D721Med (cell line): ENCODE data around the gene MRPL30.

Experiments used
- DNase-seq: peaks from one replicate; pipeline ENCODE4 v3.0.0; 2011; ENCODE audit warnings: low spot score; ENCODE audit not compliant: insufficient read length
- FAIRE-seq: peaks from 2 replicates; lab custom pipeline; 2011; peaks lifted over from hg19 to GRCh38; lab: Jason Lieb, UNC
- TF ChIP-seq, protein P1 (sequence below): IDR thresholded peaks from 2 replicates; pipeline ENCODE4 v1.5.1; 2012; ENCODE audit warnings: mild to moderate bottlenecking, control low read depth; ENCODE audit not compliant: insufficient read depth; ENCODE audit errors: missing control alignments

Gene MRPL30

DNA sequence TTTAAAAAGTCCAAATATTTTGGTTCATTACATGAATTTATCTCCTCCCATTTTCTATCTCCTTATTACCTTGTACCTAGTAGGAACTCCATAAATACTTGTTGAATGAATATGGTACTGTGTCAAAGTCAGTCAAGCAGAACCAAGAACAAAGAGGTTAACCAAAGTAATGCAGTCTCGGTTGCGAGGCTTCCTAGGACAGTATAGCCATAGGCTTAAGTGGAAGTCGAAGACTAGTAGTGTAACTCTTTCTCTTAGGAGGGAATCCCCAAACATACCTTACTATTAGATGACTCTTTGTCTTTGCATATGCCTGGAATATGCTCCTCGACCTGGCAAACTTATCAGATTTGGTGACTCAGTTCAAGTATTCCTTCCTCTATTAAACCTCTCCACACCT is 21.4 kb upstream of the MRPL30 start:
- FAIRE-seq (no peak), DNase-seq (no peak)
- TF ChIP-seq, protein P1, sequence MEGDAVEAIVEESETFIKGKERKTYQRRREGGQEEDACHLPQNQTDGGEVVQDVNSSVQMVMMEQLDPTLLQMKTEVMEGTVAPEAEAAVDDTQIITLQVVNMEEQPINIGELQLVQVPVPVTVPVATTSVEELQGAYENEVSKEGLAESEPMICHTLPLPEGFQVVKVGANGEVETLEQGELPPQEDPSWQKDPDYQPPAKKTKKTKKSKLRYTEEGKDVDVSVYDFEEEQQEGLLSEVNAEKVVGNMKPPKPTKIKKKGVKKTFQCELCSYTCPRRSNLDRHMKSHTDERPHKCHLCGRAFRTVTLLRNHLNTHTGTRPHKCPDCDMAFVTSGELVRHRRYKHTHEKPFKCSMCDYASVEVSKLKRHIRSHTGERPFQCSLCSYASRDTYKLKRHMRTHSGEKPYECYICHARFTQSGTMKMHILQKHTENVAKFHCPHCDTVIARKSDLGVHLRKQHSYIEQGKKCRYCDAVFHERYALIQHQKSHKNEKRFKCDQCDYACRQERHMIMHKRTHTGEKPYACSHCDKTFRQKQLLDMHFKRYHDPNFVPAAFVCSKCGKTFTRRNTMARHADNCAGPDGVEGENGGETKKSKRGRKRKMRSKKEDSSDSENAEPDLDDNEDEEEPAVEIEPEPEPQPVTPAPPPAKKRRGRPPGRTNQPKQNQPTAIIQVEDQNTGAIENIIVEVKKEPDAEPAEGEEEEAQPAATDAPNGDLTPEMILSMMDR = no peak

DNA sequence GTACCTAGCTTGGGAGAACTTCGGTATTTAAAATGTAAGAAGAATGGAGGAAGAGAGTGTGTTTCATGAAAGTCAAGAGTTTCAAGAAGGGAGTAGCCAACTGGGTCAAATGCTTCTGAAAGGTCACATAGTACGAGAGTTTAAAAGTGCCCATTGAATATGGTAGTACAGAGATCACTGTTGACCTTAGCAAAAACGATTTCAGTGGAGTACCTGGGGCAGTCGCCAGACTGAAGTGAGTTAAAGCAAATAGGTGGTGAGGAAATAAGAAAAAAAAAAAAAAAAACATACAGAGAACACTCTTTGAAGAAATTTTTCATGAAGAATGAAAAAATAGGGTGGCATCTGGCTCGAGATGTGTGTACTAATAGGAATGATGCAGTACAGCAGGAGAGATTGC is 14.8 kb upstream of the MRPL30 start:
- TF ChIP-seq, protein P1 = no peak
- no peak for DNase-seq
- FAIRE-seq = no peak

DNA sequence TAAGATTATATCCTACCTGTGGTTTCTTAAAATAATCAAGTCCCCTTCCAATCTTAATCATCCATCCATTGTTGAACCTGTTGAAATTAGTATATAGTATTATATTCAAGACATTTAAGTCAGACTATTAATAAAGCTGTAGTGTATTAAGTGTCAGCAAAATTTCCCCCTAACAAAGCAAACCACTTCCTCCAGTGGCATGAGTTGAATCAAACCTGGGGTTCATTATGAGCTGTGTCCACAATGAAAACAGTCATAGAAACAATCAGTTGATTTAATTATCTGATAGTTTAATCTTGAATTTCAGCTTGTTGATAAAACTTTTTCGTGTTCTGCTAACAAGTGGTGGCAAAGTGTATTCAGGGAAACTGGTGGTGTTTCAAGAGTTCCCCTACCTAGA is 11.4 kb upstream of the MRPL30 start:
- TF ChIP-seq, protein P1 = no peak
- no peak for DNase-seq
- no peak for FAIRE-seq

DNA sequence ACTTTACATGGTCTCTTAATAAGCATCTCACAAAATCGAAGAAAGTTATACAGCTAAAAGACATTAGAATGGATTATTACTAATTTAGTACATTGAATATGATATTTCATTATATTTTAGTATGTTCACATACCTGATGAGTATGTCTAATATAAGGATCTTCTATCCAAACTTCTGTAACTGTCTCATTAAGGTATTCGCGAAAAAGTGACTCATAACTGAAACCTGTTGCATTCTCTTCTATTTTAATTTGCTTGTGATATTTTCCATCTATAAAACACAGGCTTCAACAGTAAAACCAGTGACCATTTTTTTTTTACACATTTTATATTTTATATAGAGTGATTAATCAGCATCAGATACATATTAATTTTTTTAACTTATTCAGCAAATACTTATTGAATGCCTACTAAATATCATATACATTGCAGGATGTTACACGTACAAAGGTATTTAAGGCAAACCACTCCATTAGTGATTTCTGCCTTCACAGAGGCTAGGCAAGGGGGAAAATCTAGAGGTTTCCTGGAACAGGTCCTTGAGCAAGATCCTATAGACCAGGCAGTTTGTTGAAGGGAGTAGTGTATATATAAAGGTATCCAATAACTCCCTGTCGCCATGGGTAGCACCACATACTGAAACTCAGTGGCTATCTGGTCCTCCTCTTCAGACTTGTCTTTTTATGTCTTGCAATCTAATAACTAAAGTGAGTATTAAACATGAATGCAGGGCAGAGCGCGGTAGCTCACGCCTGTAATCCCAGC is 9.4 kb upstream of the MRPL30 start:
- FAIRE-seq = no peak
- no peak for DNase-seq
- TF ChIP-seq, protein P1 = no peak

DNA sequence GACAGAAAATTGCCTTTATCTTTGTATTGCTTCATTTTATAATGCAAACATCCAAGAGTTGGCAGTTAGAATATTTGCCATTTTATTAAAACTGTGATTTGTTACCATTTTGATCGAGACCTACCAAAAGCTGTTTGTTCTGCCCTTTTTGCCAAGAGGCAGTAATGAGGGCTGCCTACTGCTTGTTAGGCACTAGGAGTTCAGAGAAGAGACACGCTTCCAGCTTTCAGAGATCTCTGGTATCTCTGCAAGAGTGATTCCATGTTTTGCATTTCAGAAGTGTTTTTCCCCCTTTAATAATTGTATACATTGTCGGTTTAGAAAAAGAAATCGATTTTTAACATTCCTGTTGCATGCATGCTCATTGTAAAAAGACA is 628 bp downstream of the MRPL30 start:
- FAIRE-seq (no peak), DNase-seq (no peak)
- TF ChIP-seq, protein P1 = no peak

DNA sequence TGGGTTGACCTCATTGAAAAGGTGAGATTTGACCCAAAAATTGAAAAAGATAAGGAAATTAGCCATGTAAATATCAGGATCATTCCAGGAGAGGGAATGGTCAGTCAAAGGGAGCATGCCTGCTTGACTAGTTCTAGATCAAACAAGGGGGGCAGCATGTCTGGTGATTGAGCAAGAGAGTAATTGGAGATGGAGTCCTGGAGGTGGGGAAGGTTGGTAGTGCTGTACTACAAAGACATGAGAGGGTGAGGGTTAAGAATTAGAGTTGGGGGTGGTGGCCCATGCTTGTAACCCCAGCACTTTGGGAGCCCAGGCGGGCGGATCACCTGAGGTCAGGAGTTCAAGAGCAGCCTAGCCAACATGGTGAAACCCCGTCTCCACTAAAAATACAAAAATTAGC is 2.0 kb downstream of the MRPL30 start:
- DNase-seq = no peak
- TF ChIP-seq, protein P1 = no peak
- no peak for FAIRE-seq

DNA sequence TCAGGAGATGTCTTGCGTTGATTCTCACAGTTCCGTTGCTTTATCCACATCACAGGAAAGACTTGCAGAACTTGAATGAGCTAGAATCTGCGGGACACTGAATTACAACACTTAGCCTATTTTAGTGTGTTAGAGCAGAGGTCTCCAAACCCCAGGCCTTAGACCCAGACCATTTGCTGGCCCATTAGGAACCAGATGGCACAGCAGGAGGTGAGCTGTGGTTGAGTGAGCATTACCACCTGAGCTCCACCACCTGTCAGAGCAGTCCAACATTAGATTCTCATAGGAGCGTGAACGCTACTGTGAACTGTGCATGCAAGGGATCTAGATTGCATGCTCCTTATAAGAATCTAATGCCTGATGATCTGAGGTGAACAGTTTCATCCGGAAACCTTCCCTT is 3.8 kb downstream of the MRPL30 start:
- no peak for FAIRE-seq
- TF ChIP-seq, protein P1 = no peak
- no peak for DNase-seq
